Subcutaneous preadipocyte (primary cell): ENCODE results near the gene MCHR1. TPM values are rescaled to one million over a fixed set of nuclear protein-coding genes. Genes with fewer than 3 reads are reported as not detected.

ENCODE experiments used
- total RNA-seq: library from RNA; depleted of rRNA; stranded (reverse); fragments of >200 nt; gene quantifications from 2 replicates; pipeline ENCODE4 v1.2.3, GENCODE V29; 2012

Gene MCHR1
- 0.37 TPM in 1 of 2 replicates, not detected in the other for total RNA-seq

DNA sequence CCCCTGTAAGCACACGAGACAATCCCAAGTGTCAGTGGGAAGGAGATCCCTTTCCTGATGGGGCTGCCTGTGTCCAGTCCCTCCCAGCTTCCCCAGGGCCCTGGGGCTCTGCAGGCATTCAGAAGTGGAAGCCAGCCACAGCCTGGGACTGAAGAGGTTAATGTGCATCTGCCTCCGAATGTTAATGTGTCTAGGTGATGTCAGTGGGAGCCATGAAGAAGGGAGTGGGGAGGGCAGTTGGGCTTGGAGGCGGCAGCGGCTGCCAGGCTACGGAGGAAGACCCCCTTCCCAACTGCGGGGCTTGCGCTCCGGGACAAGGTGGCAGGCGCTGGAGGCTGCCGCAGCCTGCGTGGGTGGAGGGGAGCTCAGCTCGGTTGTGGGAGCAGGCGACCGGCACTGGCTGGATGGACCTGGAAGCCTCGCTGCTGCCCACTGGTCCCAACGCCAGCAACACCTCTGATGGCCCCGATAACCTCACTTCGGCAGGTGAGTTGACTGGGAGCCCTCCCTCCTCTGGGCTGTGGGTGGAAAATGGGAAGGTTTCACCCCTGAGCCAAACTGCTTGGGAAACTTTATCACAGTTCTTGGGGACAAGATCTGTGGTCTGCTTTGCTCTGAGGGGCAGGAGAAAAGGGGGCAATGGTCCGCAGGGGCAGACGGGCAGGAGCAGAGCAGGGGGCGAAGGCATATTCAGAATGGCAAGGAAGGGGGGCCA is at the start of gene MCHR1:
Gene MCHR1 (plus strand): TSS at position 236 of the 715 bp plus-strand sequence. CDS start 169 bp downstream, at position 405.

GRCh38 chr22:40636380-40637182 is 42.7 kb upstream of the MCHR1 start, which contains the start of gene MRTFA:
MRTFA (minus strand) TSS chr22:40636719.

Other genes starting within 250 kb of the MCHR1 start
- gene MRTFA, start 42.8 kb upstream of the MCHR1 start, total RNA-seq = 22.3 and 23.1 TPM in 2 replicates
- 17.3 and 21.1 TPM in 2 replicates for gene SLC25A17, start 139.9 kb downstream of the MCHR1 start, total RNA-seq
- 172 and 183 TPM in 2 replicates for gene ST13, start 177.2 kb downstream of the MCHR1 start, total RNA-seq
- gene XPNPEP3, start 177.7 kb downstream of the MCHR1 start, total RNA-seq = 16.2 and 20.7 TPM in 2 replicates
- not detected in 2 replicates for gene DNAJB7, start 182.6 kb downstream of the MCHR1 start, total RNA-seq